ENCODE data around the gene TXNL4A. TPM values are rescaled to one million over a fixed set of nuclear protein-coding genes. Genes with fewer than 3 reads are reported as not detected.
A peak's percentile ranks its signal among the peaks of the same experiment; 100 is the strongest.

TXNL4A gene
- total RNA-seq, 4 donors from 2014 or later, result 4.1 to 36.8 (median 31.0) TPM

DNA sequence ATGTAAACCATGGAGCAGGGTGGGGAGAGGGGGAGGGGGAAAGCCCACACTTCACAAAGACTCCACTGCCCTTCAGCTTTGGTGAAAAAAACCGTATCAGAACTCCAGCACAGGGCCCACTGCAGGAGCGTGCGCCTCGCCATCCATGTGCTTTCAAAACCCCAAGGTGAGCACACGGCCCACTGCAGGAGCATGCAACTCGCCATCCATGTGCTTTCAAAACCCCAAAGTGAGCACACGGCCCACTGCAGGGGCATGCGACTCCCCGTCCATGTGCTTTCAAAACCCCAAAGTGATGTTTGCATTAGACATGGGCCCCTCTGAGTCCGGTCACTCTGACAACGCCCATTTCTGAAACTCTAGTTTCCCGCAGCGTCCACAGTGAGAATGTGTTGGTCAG is 7.8 kb downstream of the TXNL4A start:
- H3K9me3 ChIP-seq, result no peaks in the 10 kb centered on the region
- H3K27ac ChIP-seq, result no peak overlapping the region
- H3K4me3 ChIP-seq, result no peak overlapping the region
- in situ Hi-C loops (cut with MboI; ENCODE audit: low pct_ligation_motif_present in 1 of 4, low pct_unique_long_range_greater_than_20kb in 1 of 4, low sequenced_read_pairs in 3 of 4), result no loop called here
- H3K27me3 ChIP-seq, result no peaks in the 10 kb centered on the region
- intact Hi-C loops (cut with DNase I; ENCODE audit: low total_unique reads), result no loop called here
- no peak for DNase-seq
- WGBS, 2 donors (ENCODE audit: low coverage in 1 of 2), result 92 to 100% methylated on average over 1 to 13 of the region's 13 CpGs
- no peaks in the 10 kb centered on the region for H3K36me3 ChIP-seq
- H3K4me1 ChIP-seq, result peaks cover 0 to 16% (median 7%) of the 10 kb centered on the region in 4 donors
- no peak for TF ChIP-seq POLR2A (IDR thresholded peaks at IDR 0.05)
- TF ChIP-seq POLR2AphosphoS5 (IDR thresholded peaks at IDR 0.05), result no peak
- TF ChIP-seq, protein P1, sequence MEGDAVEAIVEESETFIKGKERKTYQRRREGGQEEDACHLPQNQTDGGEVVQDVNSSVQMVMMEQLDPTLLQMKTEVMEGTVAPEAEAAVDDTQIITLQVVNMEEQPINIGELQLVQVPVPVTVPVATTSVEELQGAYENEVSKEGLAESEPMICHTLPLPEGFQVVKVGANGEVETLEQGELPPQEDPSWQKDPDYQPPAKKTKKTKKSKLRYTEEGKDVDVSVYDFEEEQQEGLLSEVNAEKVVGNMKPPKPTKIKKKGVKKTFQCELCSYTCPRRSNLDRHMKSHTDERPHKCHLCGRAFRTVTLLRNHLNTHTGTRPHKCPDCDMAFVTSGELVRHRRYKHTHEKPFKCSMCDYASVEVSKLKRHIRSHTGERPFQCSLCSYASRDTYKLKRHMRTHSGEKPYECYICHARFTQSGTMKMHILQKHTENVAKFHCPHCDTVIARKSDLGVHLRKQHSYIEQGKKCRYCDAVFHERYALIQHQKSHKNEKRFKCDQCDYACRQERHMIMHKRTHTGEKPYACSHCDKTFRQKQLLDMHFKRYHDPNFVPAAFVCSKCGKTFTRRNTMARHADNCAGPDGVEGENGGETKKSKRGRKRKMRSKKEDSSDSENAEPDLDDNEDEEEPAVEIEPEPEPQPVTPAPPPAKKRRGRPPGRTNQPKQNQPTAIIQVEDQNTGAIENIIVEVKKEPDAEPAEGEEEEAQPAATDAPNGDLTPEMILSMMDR (IDR thresholded peaks at IDR 0.05), result no peak
- no peak for TF ChIP-seq EP300 (IDR thresholded peaks at IDR 0.05; ENCODE audit: low read depth)

DNA sequence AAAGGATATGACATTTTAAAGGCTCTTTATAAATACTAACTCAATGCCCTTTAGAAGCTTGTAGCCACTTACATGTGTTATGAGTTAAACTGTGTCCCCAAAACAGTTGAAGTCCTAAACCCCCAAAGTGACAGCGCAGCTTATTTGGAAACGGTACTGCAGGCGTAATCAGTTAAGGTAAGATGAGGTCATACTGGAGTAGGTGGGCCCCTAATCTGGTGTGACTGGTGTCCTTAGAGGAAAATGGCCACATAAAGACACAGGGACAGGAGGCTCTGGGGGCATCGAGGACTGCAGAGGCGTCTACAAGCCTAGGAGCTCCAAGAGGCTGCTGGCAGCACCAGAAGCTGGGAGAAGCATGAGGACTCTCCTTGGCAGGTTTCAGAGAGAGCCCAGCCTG is 8.5 kb downstream of the TXNL4A start:
- DNase-seq, result no peak
- no peak for TF ChIP-seq EP300 (IDR thresholded peaks at IDR 0.05; ENCODE audit: low read depth)
- TF ChIP-seq, protein P1 (IDR thresholded peaks at IDR 0.05), result no peak
- no peak for TF ChIP-seq POLR2AphosphoS5 (IDR thresholded peaks at IDR 0.05)
- TF ChIP-seq POLR2A (IDR thresholded peaks at IDR 0.05), result no peak
- H3K4me1 ChIP-seq, result peaks cover 0 to 16% (median 7%) of the 10 kb centered on the region in 4 donors
- no peaks in the 10 kb centered on the region for H3K9me3 ChIP-seq
- 94 to 100% methylated on average over 3 to 5 of the region's 5 CpGs for WGBS, 2 donors (ENCODE audit: low coverage in 1 of 2)
- H3K27me3 ChIP-seq, result no peaks in the 10 kb centered on the region
- no peak overlapping the region for H3K4me3 ChIP-seq
- no peak overlapping the region for H3K27ac ChIP-seq
- peaks cover 0 to 3% (median 0%) of the 10 kb centered on the region in 4 donors for H3K36me3 ChIP-seq
- in situ Hi-C loops (cut with MboI; ENCODE audit: low pct_ligation_motif_present in 1 of 4, low pct_unique_long_range_greater_than_20kb in 1 of 4, low sequenced_read_pairs in 3 of 4) (no loop called here), intact Hi-C loops (cut with DNase I; ENCODE audit: low total_unique reads) (no loop called here)

DNA sequence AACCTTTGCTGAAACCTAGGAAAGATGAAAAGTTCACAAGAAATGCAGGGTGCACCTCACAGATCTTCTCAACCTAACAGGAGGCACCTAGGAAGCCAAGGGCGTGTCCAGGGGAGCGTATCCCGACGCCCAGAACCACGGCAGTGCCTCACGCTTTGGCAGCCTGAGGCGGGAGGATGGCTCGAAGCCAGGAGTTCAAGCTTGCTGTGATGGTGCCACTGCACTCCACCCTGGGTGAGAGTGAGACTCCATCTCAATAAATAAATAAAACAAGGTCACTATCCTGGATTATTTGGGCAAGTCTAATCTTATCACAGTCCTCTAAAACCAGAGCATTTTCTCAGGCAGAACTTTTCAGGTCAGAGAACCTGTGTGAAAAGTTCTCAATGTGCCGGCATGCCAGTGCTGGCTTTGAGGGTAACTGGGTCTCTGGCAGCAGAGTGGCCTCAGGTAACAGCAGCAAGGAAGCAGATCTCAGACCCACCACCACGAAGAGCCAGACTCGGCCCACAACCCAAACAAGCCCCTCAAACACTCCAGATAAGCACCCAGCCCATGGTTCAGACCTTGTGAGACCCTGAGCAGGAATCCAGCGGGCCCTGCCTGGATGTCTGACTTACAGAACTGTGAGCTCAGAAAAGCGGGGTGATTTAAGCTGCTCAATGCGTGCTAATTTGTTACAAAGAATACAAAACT is 12.2 kb downstream of the TXNL4A start:
- H3K27me3 ChIP-seq, result no peaks in the 10 kb centered on the region
- H3K9me3 ChIP-seq, result no peaks in the 10 kb centered on the region
- no peak overlapping the region for H3K27ac ChIP-seq
- in situ Hi-C loops (cut with MboI; ENCODE audit: low pct_ligation_motif_present in 1 of 4, low pct_unique_long_range_greater_than_20kb in 1 of 4, low sequenced_read_pairs in 3 of 4) (no loop called here), intact Hi-C loops (cut with DNase I; ENCODE audit: low total_unique reads) (no loop called here)
- peaks cover 0 to 22% (median 0%) of the 10 kb centered on the region in 4 donors for H3K36me3 ChIP-seq
- WGBS, 2 donors (ENCODE audit: low coverage in 1 of 2), result 71% methylated on average over 14 of the region's 14 CpGs; no CpG with 5 or more reads in 1 of the 2 donors
- H3K4me3 ChIP-seq, result no peak overlapping the region
- DNase-seq, result peak; percentile 27
- no peak for TF ChIP-seq EP300 (IDR thresholded peaks at IDR 0.05; ENCODE audit: low read depth)
- H3K4me1 ChIP-seq, result peaks cover 7 to 23% (median 11%) of the 10 kb centered on the region in 4 donors

DNA sequence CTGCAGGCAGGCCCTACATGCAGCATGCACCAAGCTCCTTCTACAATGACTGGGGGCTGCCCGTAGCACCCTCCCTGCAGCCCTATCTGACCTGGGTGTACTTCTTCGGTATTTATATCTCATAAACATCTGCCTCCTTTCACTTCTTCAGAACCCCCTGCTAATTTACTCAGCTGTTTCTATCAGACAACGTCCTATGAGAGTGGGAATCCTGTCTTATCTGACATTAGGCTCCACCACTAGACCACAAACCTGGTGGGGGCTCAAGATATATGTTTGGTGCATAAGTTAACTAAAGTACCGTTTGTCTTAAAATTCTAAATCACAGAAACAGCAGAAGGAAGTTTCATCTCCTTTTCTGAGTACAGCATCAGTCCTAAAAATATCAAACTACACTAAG is 13.3 kb downstream of the TXNL4A start:
- no peak overlapping the region for H3K4me3 ChIP-seq
- H3K4me1 ChIP-seq, result peaks cover 7 to 23% (median 11%) of the 10 kb centered on the region in 4 donors
- H3K27ac ChIP-seq, result no peak overlapping the region
- DNase-seq, result no peak
- no peaks in the 10 kb centered on the region for H3K27me3 ChIP-seq
- H3K9me3 ChIP-seq, result no peaks in the 10 kb centered on the region
- WGBS, 2 donors (ENCODE audit: low coverage in 1 of 2), result 83 to 87% methylated on average over 2 to 4 of the region's 4 CpGs
- intact Hi-C loops (cut with DNase I; ENCODE audit: low total_unique reads) (no loop called here), in situ Hi-C loops (cut with MboI; ENCODE audit: low pct_ligation_motif_present in 1 of 4, low pct_unique_long_range_greater_than_20kb in 1 of 4, low sequenced_read_pairs in 3 of 4) (no loop called here)
- TF ChIP-seq EP300 (IDR thresholded peaks at IDR 0.05; ENCODE audit: low read depth) (no peak), POLR2AphosphoS5 (IDR thresholded peaks at IDR 0.05) (no peak), POLR2A (IDR thresholded peaks at IDR 0.05) (no peak)
- TF ChIP-seq, protein P1 (IDR thresholded peaks at IDR 0.05), result no peak
- H3K36me3 ChIP-seq, result peaks cover 0 to 24% (median 1%) of the 10 kb centered on the region in 4 donors
